PC-9 (cell line): Measurements from ENCODE around the gene OR52D1. TPM values are rescaled to one million over a fixed set of nuclear protein-coding genes. Genes with fewer than 3 reads are reported as not detected.

Experiments
- BruUV-seq: library from RNA; stranded (reverse); fragments of 400-500 nt; replicated peaks from 2 replicates; lab custom pipeline; 2021; lab: Mats Ljungman, UMichigan
- CTCF ChIA-PET: fragments of 300-600 bp; sonication (Branson Sonifier 250); formaldehyde crosslinking; loops from one replicate; lab custom pipeline; 2022; ENCODE audit warnings: antibody characterized with exemption; lab: Charles Lee
- POLR2A ChIA-PET: fragments of 300-600 bp; sonication (Branson Sonifier 250); formaldehyde crosslinking; loops from one replicate; lab custom pipeline; 2022; ENCODE audit warnings: antibody characterized with exemption; ENCODE audit not compliant: unreplicated experiment; lab: Charles Lee
- DNase-seq, 2 experiments: peaks; one replicate each; pipeline versions ENCODE4 v3.0.0 to v3.0.0-alpha.2; 2015 to 2022; ENCODE audit warnings: mixed read lengths in 1 of 2
- H2AFZ ChIP-seq: fragments of 200-600 bp; sonication (generic); 2 replicates; pipeline ENCODE4 v1.8.1; 2017; ENCODE audit warnings: antibody characterized with exemption
- H3F3A ChIP-seq: fragments of 200-600 bp; sonication (generic); 2 replicates; pipeline ENCODE4 v1.8.1; 2017; ENCODE audit warnings: antibody characterized with exemption, mild to moderate bottlenecking, low read depth; ENCODE audit not compliant: insufficient read depth
- H3K27ac ChIP-seq: fragments of 200-600 bp; sonication (generic); 2 replicates; pipeline ENCODE4 v1.6.1; 2016; ENCODE audit warnings: mixed run types
- H3K27me3 ChIP-seq: fragments of 200-600 bp; sonication (generic); 2 replicates; pipeline ENCODE4 v1.6.1; 2016; ENCODE audit warnings: low read depth, mixed run types; ENCODE audit not compliant: insufficient read depth
- H3K36me3 ChIP-seq: fragments of 200-600 bp; sonication (generic); 2 replicates; pipeline ENCODE4 v1.6.1; 2016; ENCODE audit warnings: low read depth, mixed run types
- H3K4me1 ChIP-seq: fragments of 200-600 bp; sonication (generic); replicated peaks from 2 replicates; pipeline ENCODE4 v1.6.1; 2016; ENCODE audit warnings: mixed run types; ENCODE audit not compliant: insufficient read depth
- H3K4me2 ChIP-seq: fragments of 200-600 bp; sonication (generic); 2 replicates; pipeline ENCODE4 v1.6.1; 2017; ENCODE audit warnings: mixed run types
- H3K4me3 ChIP-seq: fragments of 200-600 bp; sonication (generic); 2 replicates; pipeline ENCODE4 v1.6.1; 2016; ENCODE audit warnings: mixed run types
- H3K79me2 ChIP-seq: fragments of 200-600 bp; sonication (generic); 2 replicates; pipeline ENCODE4 v1.6.1; 2017; ENCODE audit warnings: low read depth, mixed run types
- H3K9me2 ChIP-seq: fragments of 200-600 bp; sonication (generic); 2 replicates; pipeline ENCODE4 v1.8.1; 2017; ENCODE audit warnings: mild to moderate bottlenecking; ENCODE audit not compliant: insufficient read depth
- H3K9me3 ChIP-seq: fragments of 200-600 bp; sonication (generic); 2 replicates; pipeline ENCODE4 v1.8.1; 2016; ENCODE audit warnings: low read depth; ENCODE audit not compliant: insufficient read depth
- H4K20me1 ChIP-seq: fragments of 200-600 bp; sonication (generic); 2 replicates; pipeline ENCODE4 v1.8.1; 2017; ENCODE audit not compliant: insufficient read depth
- EZH2 ChIP-seq: fragments of 200-600 bp; sonication (generic); IDR thresholded peaks from 2 replicates; pipeline ENCODE4 v1.8.0; 2017; ENCODE audit warnings: antibody characterized with exemption, low read depth
- intact Hi-C: fragments of 100-400 bp; cut with micrococcal nuclease; formaldehyde crosslinking; loops from one replicate; pipeline ENCODE4 v1.10.0; 2022; ENCODE audit not compliant: unreplicated experiment
- total RNA-seq: library from RNA; stranded (reverse); gene quantifications from 2 replicates; pipeline ENCODE4 v1.2.3, GENCODE V29; 2021
- TF ChIP-seq, protein P1 (sequence below): fragments of 200-600 bp; sonication (generic); conservative IDR thresholded peaks from 2 replicates; pipeline ENCODE4 v1.6.1; 2017; ENCODE audit warnings: mixed run types, antibody characterized with exemption, mild to moderate bottlenecking, moderate library complexity

OR52D1 gene
- total RNA-seq, 1 experiment from 2014 or later = not detected

- Histone ChIP-seq H3K27me3 (no peaks in the 10 kb centered on the region), H3K9me2 (no peaks in the 10 kb centered on the region), H3K4me3 (no peak overlapping the region), H3K27ac (no peak overlapping the region), H3K36me3 (no peaks in the 10 kb centered on the region), H2AFZ (no peak overlapping the region), H4K20me1 (no peaks in the 10 kb centered on the region), H3K4me1 (no peaks in the 10 kb centered on the region), H3K79me2 (no peaks in the 10 kb centered on the region), H3F3A (no peaks in the 10 kb centered on the region), H3K4me2 (no peak overlapping the region), H3K9me3 (no peaks in the 10 kb centered on the region)
- no peak for DNase-seq
- TF ChIP-seq EZH2 = no peak
- TF ChIP-seq, protein P1, sequence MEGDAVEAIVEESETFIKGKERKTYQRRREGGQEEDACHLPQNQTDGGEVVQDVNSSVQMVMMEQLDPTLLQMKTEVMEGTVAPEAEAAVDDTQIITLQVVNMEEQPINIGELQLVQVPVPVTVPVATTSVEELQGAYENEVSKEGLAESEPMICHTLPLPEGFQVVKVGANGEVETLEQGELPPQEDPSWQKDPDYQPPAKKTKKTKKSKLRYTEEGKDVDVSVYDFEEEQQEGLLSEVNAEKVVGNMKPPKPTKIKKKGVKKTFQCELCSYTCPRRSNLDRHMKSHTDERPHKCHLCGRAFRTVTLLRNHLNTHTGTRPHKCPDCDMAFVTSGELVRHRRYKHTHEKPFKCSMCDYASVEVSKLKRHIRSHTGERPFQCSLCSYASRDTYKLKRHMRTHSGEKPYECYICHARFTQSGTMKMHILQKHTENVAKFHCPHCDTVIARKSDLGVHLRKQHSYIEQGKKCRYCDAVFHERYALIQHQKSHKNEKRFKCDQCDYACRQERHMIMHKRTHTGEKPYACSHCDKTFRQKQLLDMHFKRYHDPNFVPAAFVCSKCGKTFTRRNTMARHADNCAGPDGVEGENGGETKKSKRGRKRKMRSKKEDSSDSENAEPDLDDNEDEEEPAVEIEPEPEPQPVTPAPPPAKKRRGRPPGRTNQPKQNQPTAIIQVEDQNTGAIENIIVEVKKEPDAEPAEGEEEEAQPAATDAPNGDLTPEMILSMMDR = no peak
- BruUV-seq = no TSS peak
- intact Hi-C loops = no loop called here
- ChIA-PET CTCF (no interaction called here), POLR2A (no interaction called here)
Observed at GRCh38 chr11:5536482-5536881, 48.0 kb downstream of the OR52D1 start.

Other genes with a start within 250 kb of the OR52D1 start
- gene HBG1, start 238.8 kb upstream of the OR52D1 start, total RNA-seq = not detected in 2 replicates
- 0.63 TPM in 1 of 2 replicates, not detected in the other for gene HBG2, start 233.9 kb upstream of the OR52D1 start, total RNA-seq
- gene HBE1, start 218.7 kb upstream of the OR52D1 start, total RNA-seq = 1.4 and 2.4 TPM in 2 replicates
- gene OR51B4, start 186.7 kb upstream of the OR52D1 start, total RNA-seq = not detected in 2 replicates
- not detected in 2 replicates for gene OR51B2, start 164.4 kb upstream of the OR52D1 start, total RNA-seq
- 1.2 and 2.7 TPM in 2 replicates for gene OR51B5, start 145.2 kb upstream of the OR52D1 start, total RNA-seq
- gene OR51B6, start 137.2 kb upstream of the OR52D1 start, total RNA-seq = not detected in 2 replicates
- gene OR51M1, start 104.9 kb upstream of the OR52D1 start, total RNA-seq = not detected in 2 replicates
- not detected in 2 replicates for gene OR51Q1, start 66.6 kb upstream of the OR52D1 start, total RNA-seq
- gene OR51I1, start 47.2 kb upstream of the OR52D1 start, total RNA-seq = not detected in 2 replicates
- not detected in 2 replicates for gene OR51I2, start 39.4 kb upstream of the OR52D1 start, total RNA-seq
- gene UBQLN3, start 21.3 kb downstream of the OR52D1 start, total RNA-seq = not detected in 2 replicates
- gene UBQLNL, start 28.0 kb downstream of the OR52D1 start, total RNA-seq = 0.15 TPM in 1 of 2 replicates, not detected in the other
- not detected in 2 replicates for gene OR52H1, start 59.9 kb downstream of the OR52D1 start, total RNA-seq
- gene OR52B6, start 92.2 kb downstream of the OR52D1 start, total RNA-seq = not detected in 2 replicates
- gene TRIM6, start 108.0 kb downstream of the OR52D1 start, total RNA-seq = 3.9 and 4.8 TPM in 2 replicates
- 3.8 and 7.5 TPM in 2 replicates for gene TRIM34, start 136.3 kb downstream of the OR52D1 start, total RNA-seq
- gene TRIM5, start 196.4 kb downstream of the OR52D1 start, total RNA-seq = 19.1 and 20.5 TPM in 2 replicates
- gene TRIM22, start 201.1 kb downstream of the OR52D1 start, total RNA-seq = 0.81 and 1.9 TPM in 2 replicates
- gene OR56B1, start 247.8 kb downstream of the OR52D1 start, total RNA-seq = not detected in 2 replicates